ENCODE measurements around the gene CORO7. TPM values are rescaled to one million over a fixed set of nuclear protein-coding genes. Genes with fewer than 3 reads are reported as not detected.
A peak's percentile ranks its signal among the peaks of the same experiment; 100 is the strongest.

Gene CORO7
- polyA plus RNA-seq, 1 donor from 2014 or later, result 108 TPM

GRCh38 chr16:4313563-4314531 is 102.5 kb downstream of the CORO7 start:
- H3K27ac Mint-ChIP-seq, result no peak overlapping the region
- peaks cover 11% of the 10 kb centered on the region for H3K27me3 Mint-ChIP-seq
- peak overlapping the region; percentile 76 to 94 (median 76) for H3K4me3 Mint-ChIP-seq
- no peaks in the 10 kb centered on the region for H3K9me3 Mint-ChIP-seq
- H3K36me3 Mint-ChIP-seq, result no peaks in the 10 kb centered on the region
- peaks cover 10 to 22% (median 13%) of the 10 kb centered on the region in 3 donors for H3K4me1 Mint-ChIP-seq

- Mint-ChIP-seq H3K4me3 (peak overlapping the region; percentile 52 to 84 (median 58)), H3K36me3 (no peaks in the 10 kb centered on the region), H3K4me1 (peaks cover 22 to 31% (median 23%) of the 10 kb centered on the region in 3 donors), H3K27me3 (peaks cover 9% of the 10 kb centered on the region), H3K9me3 (no peaks in the 10 kb centered on the region), H3K27ac (peak overlapping the region; percentile 78 to 91 (median 85))
Measured at GRCh38 chr16:4309833-4310266, 106.5 kb downstream of the CORO7 start.

GRCh38 chr16:4309102-4309832 is 107.1 kb downstream of the CORO7 start:
- peaks cover 3% of the 10 kb centered on the region for H3K27me3 Mint-ChIP-seq
- peaks cover 18 to 25% (median 21%) of the 10 kb centered on the region in 3 donors for H3K4me1 Mint-ChIP-seq
- no peaks in the 10 kb centered on the region for H3K36me3 Mint-ChIP-seq
- peak overlapping the region; percentile 31 to 91 (median 78) for H3K27ac Mint-ChIP-seq
- H3K4me3 Mint-ChIP-seq, result peak overlapping the region; percentile 39 to 84 (median 56)
- no peaks in the 10 kb centered on the region for H3K9me3 Mint-ChIP-seq

- Mint-ChIP-seq H3K27me3 (no peaks in the 10 kb centered on the region), H3K9me3 (no peaks in the 10 kb centered on the region), H3K27ac (peak overlapping the region; percentile 91 to 99 (median 96)), H3K4me1 (peaks cover 18 to 23% (median 20%) of the 10 kb centered on the region in 3 donors), H3K4me3 (peak overlapping the region; percentile 90 to 97 (median 90)), H3K36me3 (peaks cover 4% of the 10 kb centered on the region)
Measured at GRCh38 chr16:4307215-4308037, 109.0 kb downstream of the CORO7 start.

GRCh38 chr16:4306470-4307214 is 109.8 kb downstream of the CORO7 start:
- no peaks in the 10 kb centered on the region for H3K27me3 Mint-ChIP-seq

More at GRCh38 chr16:4306470-4307214, 109.8 kb downstream of the CORO7 start:
- Mint-ChIP-seq H3K9me3 (no peaks in the 10 kb centered on the region), H3K27ac (peak overlapping the region; percentile 91 to 99 (median 96)), H3K4me3 (peak overlapping the region; percentile 90 to 97 (median 90)), H3K4me1 (peaks cover 18 to 23% (median 20%) of the 10 kb centered on the region in 3 donors), H3K36me3 (peaks cover 4% of the 10 kb centered on the region)

Other genes starting within 250 kb of the CORO7 start
- gene SRL, start 174.5 kb downstream of the CORO7 start, polyA plus RNA-seq, result not detected
- 1.2 TPM for gene TFAP4, start 143.6 kb downstream of the CORO7 start, polyA plus RNA-seq
- gene GLIS2, start 100.5 kb downstream of the CORO7 start, polyA plus RNA-seq, result not detected
- 40.4 TPM for gene PAM16, start 65.3 kb downstream of the CORO7 start, polyA plus RNA-seq
- 0.45 TPM for gene VASN, start 44.7 kb downstream of the CORO7 start, polyA plus RNA-seq
- 42.7 TPM for gene DNAJA3, start 9.3 kb upstream of the CORO7 start, polyA plus RNA-seq
- 45.3 TPM for gene NMRAL1, start 58.0 kb upstream of the CORO7 start, polyA plus RNA-seq
- 75.9 TPM for gene HMOX2, start 59.8 kb upstream of the CORO7 start, polyA plus RNA-seq
- gene CDIP1, start 122.2 kb upstream of the CORO7 start, polyA plus RNA-seq, result 28.5 TPM
- gene C16orf96, start 139.7 kb upstream of the CORO7 start, polyA plus RNA-seq, result 0.05 TPM
- 6.7 TPM for gene UBALD1, start 198.3 kb upstream of the CORO7 start, polyA plus RNA-seq
- gene MGRN1, start 208.2 kb upstream of the CORO7 start, polyA plus RNA-seq, result 8.5 TPM

All from IgD-negative memory B cell (primary cell).